DOHH2 (cell line): Measurements from ENCODE around the gene KRTAP5-8.

Source experiments
- CTCF ChIP-seq: fragments of 200-600 bp; sonication (generic); IDR thresholded peaks from one replicate; pipeline ENCODE4 v1.5.1; 2014; ENCODE audit warnings: antibody characterized with exemption, mild to moderate bottlenecking, low read depth, low read length; ENCODE audit not compliant: poor library complexity, severe bottlenecking
- EZH2phosphoT487 ChIP-seq: fragments of 200-600 bp; sonication (generic); IDR thresholded peaks from 2 replicates; pipeline ENCODE4 v1.6.1; 2017; ENCODE audit warnings: borderline replicate concordance, mild to moderate bottlenecking, antibody characterized with exemption, low read length, moderate library complexity, mixed read lengths

DNA sequence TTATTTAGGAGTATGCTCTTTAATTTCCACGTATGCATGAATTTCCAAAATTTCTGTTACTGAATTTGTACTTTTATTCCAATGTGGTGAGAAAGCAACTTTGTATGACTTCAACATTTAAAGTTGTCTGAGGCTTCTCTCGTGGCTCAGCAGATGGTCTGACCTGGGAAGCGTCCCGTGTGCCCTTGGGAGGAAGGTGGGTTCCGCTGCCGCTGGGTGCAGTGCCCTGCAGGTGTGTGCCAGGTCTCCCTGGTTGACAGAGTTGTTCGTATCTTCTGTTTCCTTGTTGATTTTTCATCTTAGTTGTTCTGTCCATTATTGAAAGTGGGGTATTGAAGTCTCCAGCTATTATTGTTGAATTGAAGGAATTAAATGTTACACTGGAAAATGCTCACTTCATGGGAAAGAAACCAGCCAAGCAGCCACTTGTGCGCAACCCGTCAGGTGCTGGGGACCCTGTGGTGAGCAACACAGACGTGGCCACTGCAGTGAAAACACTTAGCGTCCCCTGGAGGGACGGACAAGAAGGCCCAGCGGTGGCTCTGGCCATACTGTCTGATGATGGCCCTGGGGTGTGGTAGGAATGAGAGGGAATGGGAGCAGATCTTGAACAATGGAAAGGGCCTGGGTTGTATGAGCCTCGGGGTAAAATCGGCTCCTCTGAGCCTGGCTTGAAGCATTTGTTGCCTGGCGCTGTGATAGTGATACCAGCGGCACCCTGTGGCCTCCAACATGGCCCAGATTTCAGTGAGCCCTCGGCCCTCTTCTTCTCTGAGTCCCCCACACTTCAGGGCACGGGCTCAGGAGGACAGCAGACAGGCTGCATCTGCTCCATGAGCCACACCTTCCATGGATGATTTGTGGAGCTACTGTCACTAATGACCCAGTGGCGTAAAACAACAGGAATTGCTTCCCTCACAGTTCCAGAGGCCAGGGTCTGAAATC is 42.3 kb upstream of the KRTAP5-8 start:
- TF ChIP-seq CTCF (no peak), EZH2phosphoT487 (no peak)
